SH-SY5Y (cell line): Measurements from ENCODE around the gene NT5C2.

Experiments
- GATA2 ChIP-seq: IDR thresholded peaks from 2 replicates; pipeline ENCODE4 v1.6.1; 2011; ENCODE audit warnings: mild to moderate bottlenecking, low read depth, low read length
- GATA3 ChIP-seq: IDR thresholded peaks from 2 replicates; pipeline ENCODE4 v1.6.1; 2011; ENCODE audit warnings: low read depth, mild to moderate bottlenecking, low read length, moderate library complexity

GRCh38 chr10:103067484-103067883, 125.6 kb downstream of the NT5C2 start:
- TF ChIP-seq GATA3 (no peak), GATA2 (no peak)
